PC-9 (cell line): ENCODE results near the gene OR4F15.

Experiments
- EZH2 ChIP-seq: fragments of 200-600 bp; sonication (generic); IDR thresholded peaks from 2 replicates; pipeline ENCODE4 v1.8.0; 2017; ENCODE audit warnings: antibody characterized with exemption, low read depth
- TF ChIP-seq, protein P1 (sequence below): fragments of 200-600 bp; sonication (generic); conservative IDR thresholded peaks from 2 replicates; pipeline ENCODE4 v1.6.1; 2017; ENCODE audit warnings: mixed run types, antibody characterized with exemption, mild to moderate bottlenecking, moderate library complexity

DNA sequence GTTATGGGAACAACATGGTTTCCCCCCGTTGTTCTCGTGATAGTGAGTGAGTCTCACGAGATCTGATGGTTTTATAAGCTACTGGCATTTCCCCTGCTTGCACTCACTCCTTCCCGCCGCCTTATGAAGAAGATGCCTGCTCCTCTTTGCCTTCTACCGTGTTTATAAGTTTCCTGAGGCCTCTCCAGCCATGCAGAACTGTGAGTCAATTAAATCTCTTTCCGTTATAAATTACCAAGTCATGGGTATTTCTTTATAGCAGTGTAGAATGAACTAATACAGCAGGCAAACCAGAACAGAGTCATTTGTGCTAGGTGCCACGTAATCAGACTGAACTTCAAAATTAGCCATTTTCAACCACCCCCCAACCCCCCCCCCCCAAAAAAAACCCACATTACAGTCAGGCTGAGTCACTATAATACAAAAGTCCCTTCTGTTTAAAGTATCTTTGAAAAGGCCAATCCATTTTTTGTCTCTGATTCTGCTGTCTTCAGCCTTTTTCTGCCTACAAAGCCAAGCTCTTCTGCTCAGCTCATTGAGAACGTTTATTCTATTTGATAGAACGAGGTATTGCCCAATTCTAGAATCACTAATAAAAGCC lies 4.6 kb upstream of the OR4F15 start:
- TF ChIP-seq, protein P1, sequence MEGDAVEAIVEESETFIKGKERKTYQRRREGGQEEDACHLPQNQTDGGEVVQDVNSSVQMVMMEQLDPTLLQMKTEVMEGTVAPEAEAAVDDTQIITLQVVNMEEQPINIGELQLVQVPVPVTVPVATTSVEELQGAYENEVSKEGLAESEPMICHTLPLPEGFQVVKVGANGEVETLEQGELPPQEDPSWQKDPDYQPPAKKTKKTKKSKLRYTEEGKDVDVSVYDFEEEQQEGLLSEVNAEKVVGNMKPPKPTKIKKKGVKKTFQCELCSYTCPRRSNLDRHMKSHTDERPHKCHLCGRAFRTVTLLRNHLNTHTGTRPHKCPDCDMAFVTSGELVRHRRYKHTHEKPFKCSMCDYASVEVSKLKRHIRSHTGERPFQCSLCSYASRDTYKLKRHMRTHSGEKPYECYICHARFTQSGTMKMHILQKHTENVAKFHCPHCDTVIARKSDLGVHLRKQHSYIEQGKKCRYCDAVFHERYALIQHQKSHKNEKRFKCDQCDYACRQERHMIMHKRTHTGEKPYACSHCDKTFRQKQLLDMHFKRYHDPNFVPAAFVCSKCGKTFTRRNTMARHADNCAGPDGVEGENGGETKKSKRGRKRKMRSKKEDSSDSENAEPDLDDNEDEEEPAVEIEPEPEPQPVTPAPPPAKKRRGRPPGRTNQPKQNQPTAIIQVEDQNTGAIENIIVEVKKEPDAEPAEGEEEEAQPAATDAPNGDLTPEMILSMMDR, result no peak
- TF ChIP-seq EZH2, result no peak
